CD14-positive monocyte (primary cell): ENCODE data around the gene ITPKA. TPM values are rescaled to one million over a fixed set of nuclear protein-coding genes. Genes with fewer than 3 reads are reported as not detected.

Experiments
- DNase-seq, 3 donors: peaks; one replicate each; pipeline ENCODE4 v3.0.0-alpha.2; 2011 to 2022
- H2AFZ ChIP-seq: 2 replicates; pipeline ENCODE4 v1.6.0; 2012; ENCODE audit warnings: mild to moderate bottlenecking, low read depth, low read length, inconsistent platforms; ENCODE audit not compliant: insufficient read depth, poor library complexity, severe bottlenecking
- H3K27ac ChIP-seq, 2 donors: 1 replicate in 1 of 2; 2 replicates in 1 of 2; pipeline ENCODE4 v1.5.1; 2012 to 2013; ENCODE audit warnings: low read length in 2 of 2, control low read depth in 1 of 2, inconsistent platforms in 1 of 2, low read depth in 1 of 2, mild to moderate bottlenecking in 1 of 2
- H3K27me3 ChIP-seq, 2 donors: one replicate each; pipeline versions ENCODE4 v1.6.0 to v1.6.1; 2011 to 2013; ENCODE audit warnings: low read length in 2 of 2; ENCODE audit not compliant: control insufficient read depth in 2 of 2, insufficient read depth in 2 of 2
- H3K36me3 ChIP-seq, 2 donors: replicated peaks in 1 of 2; 1 replicate in 1 of 2; 2 replicates in 1 of 2; pipeline versions ENCODE4 v1.5.1 to v1.6.1; 2012 to 2013; ENCODE audit warnings: low read length in 2 of 2, control low read depth in 1 of 2, inconsistent platforms in 1 of 2, mild to moderate bottlenecking in 1 of 2; ENCODE audit not compliant: insufficient read depth in 2 of 2, control insufficient read depth in 1 of 2
- H3K4me1 ChIP-seq, 2 donors: 1 replicate in 1 of 2; 2 replicates in 1 of 2; pipeline versions ENCODE4 v1.5.1 to v1.6.1; 2012 to 2013; ENCODE audit warnings: low read length in 2 of 2, control low read depth in 1 of 2, inconsistent platforms in 1 of 2, mild to moderate bottlenecking in 1 of 2, moderate library complexity in 1 of 2; ENCODE audit not compliant: insufficient read depth in 2 of 2, control insufficient read depth in 1 of 2
- H3K4me2 ChIP-seq: replicated peaks from 2 replicates; pipeline ENCODE3; 2012; ENCODE audit warnings: low read length, moderate library complexity, mild to moderate bottlenecking; ENCODE audit not compliant: poor library complexity, severe bottlenecking; ENCODE audit errors: extremely low read depth
- H3K4me3 ChIP-seq, 3 experiments: fragments of 200-600 bp in 1 of 3; sonication (generic) in 1 of 3; replicated peaks in 1 of 3; 1 replicate in 2 of 3; 2 replicates in 1 of 3; pipeline ENCODE4 v1.5.1; 2011 to 2013; ENCODE audit warnings: low read length in 3 of 3, mild to moderate bottlenecking in 3 of 3, control low read depth in 2 of 3, low read depth in 2 of 3, inconsistent platforms in 1 of 3, moderate library complexity in 1 of 3
- H3K79me2 ChIP-seq: 2 replicates; pipeline ENCODE4 v1.6.0; 2012; ENCODE audit warnings: mild to moderate bottlenecking, control low read depth, inconsistent platforms, low read length, moderate library complexity; ENCODE audit not compliant: insufficient read depth
- H3K9ac ChIP-seq: 2 replicates; pipeline ENCODE4 v1.6.0; 2017; ENCODE audit warnings: low read length, mild to moderate bottlenecking; ENCODE audit not compliant: insufficient read depth, poor library complexity, severe bottlenecking
- H3K9me3 ChIP-seq, 2 donors: replicated peaks in 1 of 2; 1 replicate in 1 of 2; 2 replicates in 1 of 2; pipeline versions ENCODE4 v1.5.1 to v1.6.1; 2012 to 2013; ENCODE audit warnings: low read length in 2 of 2, control low read depth in 1 of 2; ENCODE audit not compliant: control insufficient read depth in 1 of 2, insufficient read depth in 1 of 2
- H4K20me1 ChIP-seq: 2 replicates; pipeline ENCODE4 v1.6.0; 2012; ENCODE audit warnings: mild to moderate bottlenecking, low read length, control low read depth, moderate library complexity; ENCODE audit not compliant: insufficient read depth
- H3K27ac Mint-ChIP-seq, 7 donors: one replicate each; pipeline ENCODE4 v1.8.0; 2020; ENCODE audit warnings: mild to moderate bottlenecking in 7 of 7, mixed read lengths in 7 of 7, moderate library complexity in 6 of 7, inconsistent platforms in 2 of 7
- H3K27me3 Mint-ChIP-seq, 3 donors: one replicate each; pipeline ENCODE4 v1.8.0; 2021 to 2022; ENCODE audit warnings: low read depth in 3 of 3, mild to moderate bottlenecking in 3 of 3, mixed read lengths in 3 of 3, moderate library complexity in 3 of 3, inconsistent platforms in 1 of 3
- H3K36me3 Mint-ChIP-seq, 2 donors: one replicate each; pipeline ENCODE4 v1.8.0; 2020; ENCODE audit warnings: mixed read lengths in 2 of 2, inconsistent platforms in 1 of 2, mild to moderate bottlenecking in 1 of 2
- H3K4me1 Mint-ChIP-seq: one replicate; pipeline ENCODE4 v1.8.0; 2020; ENCODE audit warnings: mild to moderate bottlenecking, mixed read lengths
- H3K4me3 Mint-ChIP-seq, 2 donors: one replicate each; pipeline ENCODE4 v1.8.0; 2020; ENCODE audit warnings: mild to moderate bottlenecking in 2 of 2, mixed read lengths in 2 of 2, moderate library complexity in 1 of 2
- H3K9me3 Mint-ChIP-seq, 7 donors: one replicate each; pipeline ENCODE4 v1.8.0; 2020 to 2022; ENCODE audit warnings: mixed read lengths in 7 of 7, mild to moderate bottlenecking in 6 of 7, moderate library complexity in 6 of 7, inconsistent platforms in 2 of 7
- WGBS: methylation state at CpG from one replicate; pipeline ENCODE4 v1.1.5; 2013; ENCODE audit warnings: missing lambda C conversion rate; ENCODE audit not compliant: insufficient coverage; 5-methylcytosine and 5-hydroxymethylcytosine counted together
- intact Hi-C, 2 donors: fragments of 100-400 bp; cut with micrococcal nuclease; formaldehyde crosslinking; loops; one replicate each; pipeline versions ENCODE4 v1.15.0 to v1.15.1; 2023
- polyA plus RNA-seq, 3 donors: library from polyadenylated mRNA; depleted of rRNA in 1 of 3; unstranded in 2 of 3; stranded (reverse) in 1 of 3; fragments of 300-500 nt in 2 of 3; fragments of >200 nt in 1 of 3; fragmentation: Illumina TruSeq in 2 of 3; gene quantifications; 1 replicate in 2 of 3; 2 replicates in 1 of 3; pipeline ENCODE4 v1.2.3, GENCODE V29; 2012 to 2021
- small RNA-seq: library from RNA; depleted of rRNA; stranded (forward); fragments of <200 nt; gene quantifications from one replicate; pipeline ENCODE3, GENCODE V24; 2012; ENCODE audit warnings: low read depth; ENCODE audit not compliant: insufficient read length
- TF ChIP-seq, protein P1 (sequence below): fragments of 200-600 bp; IDR thresholded peaks from one replicate; pipeline ENCODE4 v1.8.0; 2022; ENCODE audit warnings: antibody characterized with exemption, mild to moderate bottlenecking

ITPKA gene
- polyA plus RNA-seq, 3 donors: 0.31 TPM; not detected in 2

DNA sequence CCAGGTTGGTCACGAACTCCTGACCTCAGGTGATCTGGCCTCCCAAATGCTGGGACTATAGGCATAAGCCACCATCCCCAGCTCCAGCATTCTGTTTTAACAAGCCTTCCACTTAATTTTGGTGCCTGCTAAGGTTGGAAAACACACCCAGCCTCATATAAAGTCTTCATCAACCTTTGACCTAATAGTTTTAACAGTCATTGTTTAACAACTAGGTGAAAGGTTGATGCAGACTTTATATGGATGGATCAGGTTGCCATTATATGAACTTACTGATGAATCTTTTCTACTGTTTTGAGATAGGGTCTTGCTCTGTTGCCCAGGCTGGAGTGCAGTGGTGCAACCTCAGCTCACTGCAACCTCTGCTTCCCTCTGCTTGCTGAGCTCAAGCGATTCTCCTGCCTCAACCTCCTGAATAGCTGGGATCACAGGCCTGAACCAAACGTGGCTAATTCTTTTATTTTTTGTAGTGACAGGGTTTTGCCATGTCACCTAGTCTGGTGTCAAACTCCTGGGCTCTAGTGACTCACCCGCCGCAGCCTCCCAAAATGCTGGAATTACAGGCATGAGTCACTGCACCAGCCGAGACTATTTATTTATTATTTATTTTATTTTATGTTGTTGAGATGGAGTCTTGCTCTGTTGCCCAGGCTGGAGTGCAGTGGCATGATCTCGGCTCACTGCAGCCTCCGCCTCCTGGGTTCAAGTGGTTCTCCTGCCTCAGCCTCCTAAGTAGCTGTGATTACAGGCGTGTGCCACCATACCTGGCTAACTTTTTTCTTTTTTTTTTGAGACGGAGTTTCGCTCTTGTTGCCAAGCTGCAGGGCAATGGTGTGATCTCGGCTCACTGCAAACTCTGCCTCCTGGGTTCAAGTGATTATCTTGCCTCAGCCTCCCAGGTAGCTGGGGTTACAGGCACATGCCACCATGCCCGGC is 53.4 kb downstream of the ITPKA start:
- peaks cover 14% of the 10 kb centered on the region for H3K79me2 ChIP-seq
- no peak overlapping the region for H3K9ac ChIP-seq
- no peak overlapping the region for H3K4me3 ChIP-seq
- no peaks in the 10 kb centered on the region for H3K36me3 ChIP-seq
- H3K27me3 Mint-ChIP-seq: peaks cover 4 to 15% (median 5%) of the 10 kb centered on the region in 3 donors
- peak in 1 of 3 donors; percentile 43 for DNase-seq
- H3K9me3 Mint-ChIP-seq: peaks cover 0 to 2% (median 0%) of the 10 kb centered on the region in 7 donors
- no peaks in the 10 kb centered on the region for H3K27me3 ChIP-seq
- peaks cover 7% of the 10 kb centered on the region for H3K4me1 Mint-ChIP-seq
- H4K20me1 ChIP-seq: no peaks in the 10 kb centered on the region
- no peak overlapping the region for H3K27ac Mint-ChIP-seq
- H2AFZ ChIP-seq: no peak overlapping the region
- WGBS: 99% methylated on average over 8 of the region's 13 CpGs
- H3K9me3 ChIP-seq: no peaks in the 10 kb centered on the region
- no peaks in the 10 kb centered on the region for H3K36me3 Mint-ChIP-seq
- no peak overlapping the region for H3K4me2 ChIP-seq
- H3K4me3 Mint-ChIP-seq: no peak overlapping the region
- TF ChIP-seq, protein P1, sequence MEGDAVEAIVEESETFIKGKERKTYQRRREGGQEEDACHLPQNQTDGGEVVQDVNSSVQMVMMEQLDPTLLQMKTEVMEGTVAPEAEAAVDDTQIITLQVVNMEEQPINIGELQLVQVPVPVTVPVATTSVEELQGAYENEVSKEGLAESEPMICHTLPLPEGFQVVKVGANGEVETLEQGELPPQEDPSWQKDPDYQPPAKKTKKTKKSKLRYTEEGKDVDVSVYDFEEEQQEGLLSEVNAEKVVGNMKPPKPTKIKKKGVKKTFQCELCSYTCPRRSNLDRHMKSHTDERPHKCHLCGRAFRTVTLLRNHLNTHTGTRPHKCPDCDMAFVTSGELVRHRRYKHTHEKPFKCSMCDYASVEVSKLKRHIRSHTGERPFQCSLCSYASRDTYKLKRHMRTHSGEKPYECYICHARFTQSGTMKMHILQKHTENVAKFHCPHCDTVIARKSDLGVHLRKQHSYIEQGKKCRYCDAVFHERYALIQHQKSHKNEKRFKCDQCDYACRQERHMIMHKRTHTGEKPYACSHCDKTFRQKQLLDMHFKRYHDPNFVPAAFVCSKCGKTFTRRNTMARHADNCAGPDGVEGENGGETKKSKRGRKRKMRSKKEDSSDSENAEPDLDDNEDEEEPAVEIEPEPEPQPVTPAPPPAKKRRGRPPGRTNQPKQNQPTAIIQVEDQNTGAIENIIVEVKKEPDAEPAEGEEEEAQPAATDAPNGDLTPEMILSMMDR: no peak
- H3K27ac ChIP-seq: no peak overlapping the region
- H3K4me1 ChIP-seq: peaks cover 8 to 14% of the 10 kb centered on the region in 2 donors
- intact Hi-C loops: no loop called here

DNA sequence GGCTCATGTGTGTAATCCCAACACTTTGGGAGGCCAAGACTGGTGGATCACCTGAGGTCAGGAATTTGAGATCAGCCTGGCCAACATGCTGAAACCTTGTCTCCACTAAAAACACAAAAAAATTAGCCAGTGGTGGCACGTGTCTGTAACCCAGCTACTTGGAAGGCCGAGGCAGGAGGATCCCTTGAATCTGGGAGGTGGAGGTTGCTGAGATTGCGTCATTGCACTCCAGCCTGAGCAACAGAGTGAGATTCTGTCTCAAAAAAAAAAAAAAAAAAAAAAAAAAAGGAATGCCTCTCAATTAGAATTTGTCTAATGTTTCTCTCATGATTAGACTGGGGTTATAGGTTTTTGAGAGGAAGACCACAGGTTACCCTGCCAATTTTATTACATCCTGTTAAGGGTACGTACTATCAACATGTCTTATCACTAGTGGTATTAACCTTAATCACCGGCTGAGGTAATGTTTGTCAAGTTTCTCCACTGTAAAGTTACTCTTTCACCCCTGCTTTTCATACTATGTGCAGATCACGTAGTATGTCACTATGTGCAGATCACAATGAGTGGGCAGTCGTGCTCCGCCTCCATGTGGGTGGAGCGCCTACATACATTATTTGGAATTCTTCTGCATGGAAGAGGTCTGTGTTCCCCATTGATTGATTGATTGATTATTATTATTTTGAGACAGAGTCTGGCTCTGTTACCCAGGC is 56.5 kb downstream of the ITPKA start:
- Histone ChIP-seq H2AFZ (no peak overlapping the region), H3K27me3 (no peaks in the 10 kb centered on the region), H3K9me3 (no peaks in the 10 kb centered on the region), H3K9ac (no peak overlapping the region), H3K27ac (no peak overlapping the region), H3K4me2 (no peak overlapping the region), H3K4me3 (no peak overlapping the region), H3K79me2 (no peaks in the 10 kb centered on the region), H3K4me1 (no peaks in the 10 kb centered on the region), H4K20me1 (no peaks in the 10 kb centered on the region), H3K36me3 (no peaks in the 10 kb centered on the region)
- Mint-ChIP-seq H3K27me3 (peaks cover 5 to 8% (median 7%) of the 10 kb centered on the region in 3 donors), H3K9me3 (no peaks in the 10 kb centered on the region), H3K36me3 (no peaks in the 10 kb centered on the region), H3K4me3 (no peak overlapping the region), H3K27ac (no peak overlapping the region), H3K4me1 (peaks cover 11% of the 10 kb centered on the region)
- WGBS: no CpG with 5 or more reads among the region's 9 CpGs
- TF ChIP-seq, protein P1: no peak
- DNase-seq: no peak
- intact Hi-C loops: no loop called here

Small RNA genes within 50 kb of the gene (small RNA-seq; reads per million reads assigned to genes)
- gene RNU6-1169P: not detected

Other genes starting within 250 kb of the ITPKA start
- gene OIP5, start 161.3 kb upstream of the ITPKA start, polyA plus RNA-seq: under 1 TPM; 0.05 to 0.28 (median 0.22) TPM
- 1 to 10 TPM; 2.4 to 4.0 (median 3.5) TPM for gene NUSAP1, start 161.0 kb upstream of the ITPKA start, polyA plus RNA-seq
- 10 to 100 TPM in 2 of 3 donors, 1 to 10 TPM in 1; 5.8 to 29.1 (median 26.9) TPM for gene NDUFAF1, start 91.4 kb upstream of the ITPKA start, polyA plus RNA-seq
- 10 to 100 TPM; 11.2 to 19.1 (median 15.0) TPM for gene RTF1, start 76.8 kb upstream of the ITPKA start, polyA plus RNA-seq
- under 1 TPM in 1 of 3 donors, not detected in 2; 0.12 TPM for gene LTK, start 20.0 kb downstream of the ITPKA start, polyA plus RNA-seq
- gene RPAP1, start 50.4 kb downstream of the ITPKA start, polyA plus RNA-seq: 1 to 10 TPM; 2.7 to 9.9 (median 2.9) TPM
- gene TYRO3, start 65.3 kb downstream of the ITPKA start, polyA plus RNA-seq: under 1 TPM in 2 of 3 donors, not detected in 1; 0.09 to 0.12 TPM
- 1 to 10 TPM; 2.7 to 6.9 (median 4.2) TPM for gene MGA, start 166.5 kb downstream of the ITPKA start, polyA plus RNA-seq